KMS-11 (cell line): ENCODE data around the gene VAMP5.

ENCODE experiments used
- H2AFZ ChIP-seq: fragments of 200-600 bp; sonication (generic); 2 replicates; pipeline ENCODE4 v1.6.1; 2016; ENCODE audit warnings: antibody characterized with exemption, mixed run types, low read depth
- H3K27ac ChIP-seq: fragments of 200-600 bp; sonication (generic); 2 replicates; pipeline ENCODE4 v1.6.1; 2016; ENCODE audit warnings: mild to moderate bottlenecking, mixed run types
- H3K27me3 ChIP-seq: fragments of 200-600 bp; sonication (generic); 2 replicates; pipeline ENCODE4 v1.6.1; 2017; ENCODE audit warnings: mild to moderate bottlenecking, low read depth, mixed run types, moderate library complexity; ENCODE audit not compliant: insufficient read depth
- H3K36me3 ChIP-seq: fragments of 200-600 bp; sonication (generic); 2 replicates; pipeline ENCODE4 v1.6.1; 2017; ENCODE audit warnings: mild to moderate bottlenecking, mixed run types; ENCODE audit not compliant: insufficient read depth
- H3K4me1 ChIP-seq: fragments of 200-600 bp; sonication (generic); 2 replicates; pipeline ENCODE4 v1.6.1; 2016; ENCODE audit warnings: mild to moderate bottlenecking, low read depth, mixed run types; ENCODE audit not compliant: poor library complexity, severe bottlenecking
- H3K4me2 ChIP-seq: fragments of 200-600 bp; sonication (generic); 2 replicates; pipeline ENCODE4 v1.7.0; 2016; ENCODE audit warnings: mild to moderate bottlenecking, mixed run types
- H3K4me3 ChIP-seq: fragments of 200-600 bp; sonication (generic); IDR thresholded peaks from 2 replicates; pipeline ENCODE4 v1.6.1; 2017; ENCODE audit warnings: low read depth, low read length, mixed read lengths; ENCODE audit not compliant: insufficient read depth
- H3K79me2 ChIP-seq: fragments of 200-600 bp; sonication (generic); 2 replicates; pipeline ENCODE4 v1.6.1; 2016; ENCODE audit warnings: low read depth, mixed run types; ENCODE audit not compliant: insufficient read depth
- H3K9ac ChIP-seq: fragments of 200-600 bp; sonication (generic); 2 replicates; pipeline ENCODE4 v1.6.1; 2016; ENCODE audit warnings: mild to moderate bottlenecking, mixed run types
- H4K20me1 ChIP-seq: fragments of 200-600 bp; sonication (generic); 2 replicates; pipeline ENCODE4 v1.6.1; 2016; ENCODE audit warnings: mild to moderate bottlenecking, mixed run types; ENCODE audit not compliant: insufficient read depth
- CTCF ChIP-seq: fragments of 200-600 bp; sonication (generic); conservative IDR thresholded peaks from 2 replicates; pipeline ENCODE4 v1.6.1; 2017; ENCODE audit warnings: low read depth, mild to moderate bottlenecking, antibody characterized with exemption, low read length, moderate library complexity, mixed read lengths

VAMP5 gene

GRCh38 chr2:85580206-85580605 lies 4.0 kb upstream of the VAMP5 start:
- H3K79me2 ChIP-seq: no peaks in the 10 kb centered on the region
- H3K4me2 ChIP-seq: no peak overlapping the region
- H3K36me3 ChIP-seq: no peaks in the 10 kb centered on the region
- TF ChIP-seq CTCF: no peak
- no peaks in the 10 kb centered on the region for H4K20me1 ChIP-seq
- H3K27ac ChIP-seq: no peak overlapping the region
- H3K4me1 ChIP-seq: no peaks in the 10 kb centered on the region
- no peak overlapping the region for H3K4me3 ChIP-seq
- no peak overlapping the region for H3K9ac ChIP-seq
- no peak overlapping the region for H2AFZ ChIP-seq
- peaks cover 11% of the 10 kb centered on the region; the same call in 1 of the 2 replicates for H3K27me3 ChIP-seq

GRCh38 chr2:85582492-85582891 lies 1.7 kb upstream of the VAMP5 start:
- no peak for TF ChIP-seq CTCF
- Histone ChIP-seq H3K27me3 (peaks cover 11% of the 10 kb centered on the region; the same call in 1 of the 2 replicates), H3K79me2 (no peaks in the 10 kb centered on the region), H3K4me3 (no peak overlapping the region), H3K4me2 (no peak overlapping the region), H3K36me3 (no peaks in the 10 kb centered on the region), H3K9ac (no peak overlapping the region), H2AFZ (no peak overlapping the region), H3K4me1 (no peaks in the 10 kb centered on the region), H4K20me1 (no peaks in the 10 kb centered on the region), H3K27ac (no peak overlapping the region)

GRCh38 chr2:85583667-85584353 lies 421 bp upstream of the VAMP5 start:
- no peak overlapping the region for H3K9ac ChIP-seq

GRCh38 chr2:85584857-85585780 lies 888 bp downstream of the VAMP5 start:
- no peaks in the 10 kb centered on the region for H3K36me3 ChIP-seq
- H3K9ac ChIP-seq: no peak overlapping the region
- no peaks in the 10 kb centered on the region for H4K20me1 ChIP-seq
- H3K79me2 ChIP-seq: no peaks in the 10 kb centered on the region
- no peak overlapping the region for H3K4me3 ChIP-seq
- H3K4me1 ChIP-seq: no peaks in the 10 kb centered on the region
- H3K27me3 ChIP-seq: peaks cover 6% of the 10 kb centered on the region; the same call in 1 of the 2 replicates
- no peak overlapping the region for H3K27ac ChIP-seq
- H2AFZ ChIP-seq: no peak overlapping the region
- no peak for TF ChIP-seq CTCF
- no peak overlapping the region for H3K4me2 ChIP-seq

More at GRCh38 chr2:85583667-85584353, 421 bp upstream of the VAMP5 start:
- H3K27ac ChIP-seq: no peak overlapping the region
- H3K4me2 ChIP-seq: no peak overlapping the region
- no peaks in the 10 kb centered on the region for H3K4me1 ChIP-seq
- no peak for TF ChIP-seq CTCF
- H3K27me3 ChIP-seq: peaks cover 10% of the 10 kb centered on the region; the same call in 1 of the 2 replicates
- H4K20me1 ChIP-seq: no peaks in the 10 kb centered on the region
- H3K4me3 ChIP-seq: no peak overlapping the region
- no peaks in the 10 kb centered on the region for H3K79me2 ChIP-seq
- no peak overlapping the region for H2AFZ ChIP-seq
- no peaks in the 10 kb centered on the region for H3K36me3 ChIP-seq
